ENCODE results near the gene GRM7. TPM values are rescaled to one million over a fixed set of nuclear protein-coding genes. Genes with fewer than 3 reads are reported as not detected.

The GRM7 gene
- total RNA-seq, 1 experiment from 2014 or later = 0.28 TPM

DNA sequence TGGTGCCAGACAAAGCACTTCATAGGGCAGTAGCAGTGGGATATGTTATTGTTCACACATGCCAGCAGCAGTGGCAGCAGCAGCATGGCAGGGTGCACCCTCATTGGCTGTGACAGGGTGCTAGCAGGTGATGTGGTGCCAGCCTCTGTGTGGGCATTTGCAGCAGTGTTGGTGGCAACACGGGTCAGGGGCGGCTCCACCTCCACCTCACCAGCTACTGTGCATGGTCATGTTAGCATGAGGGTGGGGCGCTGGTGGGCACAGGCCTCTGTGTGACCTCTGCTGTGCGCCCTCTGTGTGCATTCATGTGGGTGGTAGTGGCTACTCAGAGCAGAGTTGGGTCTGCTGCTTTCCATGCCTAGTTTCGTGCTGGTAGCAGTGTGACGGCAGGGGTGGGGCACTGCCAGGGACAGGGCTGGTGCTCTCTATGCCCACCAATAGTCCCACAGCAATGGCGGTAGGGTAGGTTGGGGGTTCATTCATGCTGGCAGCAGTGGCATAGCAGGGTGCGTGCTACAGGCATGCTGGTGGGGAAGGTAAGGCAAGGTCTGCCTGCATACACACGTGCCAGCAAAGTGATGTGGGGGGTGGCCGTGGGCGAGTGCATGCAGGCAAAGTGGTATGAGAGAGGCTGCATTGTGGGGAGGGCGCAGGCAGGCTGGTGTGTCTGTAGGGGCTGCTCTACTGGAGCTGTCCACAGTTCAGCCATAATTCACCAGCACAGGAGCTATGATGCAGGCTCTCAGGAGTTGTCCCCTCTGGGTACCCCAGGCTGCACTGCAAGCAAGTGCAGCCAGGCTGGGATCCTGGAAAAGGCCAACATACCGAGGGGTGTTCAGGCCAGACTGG is 402.7 kb downstream of the GRM7 start:
- no peak for DNase-seq
- no peak for TF ChIP-seq CTCF (conservative IDR thresholded peaks at IDR 0.05)
- H3K4me2 ChIP-seq (ENCODE audit: insufficient read depth, insufficient read length, low read length) = no peak overlapping the region
- H4K91ac ChIP-seq (ENCODE audit: insufficient read length, low read depth, low read length) = no peak overlapping the region
- no peak overlapping the region for H2BK20ac ChIP-seq (ENCODE audit: low read depth, low read length, poor library complexity, severe bottlenecking)
- no peak overlapping the region for H2BK15ac ChIP-seq (ENCODE audit: low read depth, low read length)
- no peaks in the 10 kb centered on the region for H3K23me2 ChIP-seq (ENCODE audit: insufficient read length, low read depth, low read length, poor library complexity, severe bottlenecking)
- no peaks in the 10 kb centered on the region for H3K27me3 ChIP-seq (ENCODE audit: insufficient read depth, low read length)
- H3K27ac ChIP-seq (ENCODE audit: insufficient read length, low read depth, low read length) = no peak overlapping the region
- no peak overlapping the region for H3K4ac ChIP-seq (ENCODE audit: low read depth, low read length)
- Mint-ChIP-seq H3K4me1 (0 out of 4 replicates have a peak, but pooled peaks cover 0 to 4% of the 10 kb centered on the region in 2 experiments), H3K9me3 (peaks cover 5 to 9% of the 10 kb centered on the region in 2 experiments), H3K4me3 (no peak overlapping the region), H3K36me3 (ENCODE audit: insufficient read depth in 1 of 3, low read depth in 3 of 3) (peaks cover 3 to 8% (median 4%) of the 10 kb centered on the region in 3 experiments), H3K27ac (peak overlapping the region in 1 of 3 experiments; percentile 70; a peak in 1 of 7 replicates), H3K27me3 (ENCODE audit: low read depth) (0 out of 2 replicates have a peak, but pooled peaks cover 2% of the 10 kb centered on the region)
- no peak overlapping the region for H2AK5ac ChIP-seq (ENCODE audit: insufficient read length, low read length)
- H3K4me1 ChIP-seq (ENCODE audit: insufficient read depth, low read length) = no peaks in the 10 kb centered on the region
- no peak overlapping the region for H4K8ac ChIP-seq (replicated peaks; ENCODE audit: insufficient read length, low read depth, low read length)
- no peak overlapping the region for H2AFZ ChIP-seq (ENCODE audit: low read length)
- no peak overlapping the region for H3K14ac ChIP-seq (ENCODE audit: insufficient read depth, low read length)
- no peak overlapping the region for H4K5ac ChIP-seq (ENCODE audit: insufficient read length, low read depth, low read length)
- no peak overlapping the region for H2BK12ac ChIP-seq (ENCODE audit: insufficient read length, low read depth, low read length)
- no peak overlapping the region for H2BK5ac ChIP-seq (ENCODE audit: insufficient read length, low read length)
- no peak overlapping the region for H3K23ac ChIP-seq (ENCODE audit: insufficient read length, low read depth, low read length)
- no peak overlapping the region for H3T11ph ChIP-seq (ENCODE audit: low read length)
- no peaks in the 10 kb centered on the region for H3K9me3 ChIP-seq (ENCODE audit: control insufficient read depth, low read depth, low read length)
- H3K18ac ChIP-seq (ENCODE audit: insufficient read length, low read depth, low read length) = no peak overlapping the region
- WGBS (ENCODE audit: extremely low coverage, insufficient read length, low lambda C conversion rate) = no CpG with 5 or more reads among the region's 13 CpGs
- H3K9ac ChIP-seq (ENCODE audit: extremely low read depth, insufficient read length, low read length) = no peak overlapping the region
- no peak overlapping the region for H2BK120ac ChIP-seq (ENCODE audit: low read depth, low read length, poor library complexity, severe bottlenecking)
- no peaks in the 10 kb centered on the region for H4K20me1 ChIP-seq (ENCODE audit: control insufficient read depth, insufficient read depth, insufficient read length)
- no peak overlapping the region for H3K56ac ChIP-seq (ENCODE audit: insufficient read length, low read depth, low read length)
- no peaks in the 10 kb centered on the region for H3K79me1 ChIP-seq (ENCODE audit: insufficient read depth, low read depth, low read length, poor library complexity, severe bottlenecking)
- no peaks in the 10 kb centered on the region for H3K79me2 ChIP-seq (ENCODE audit: insufficient read depth, low read length)
